ENCODE data around the gene MRPL20.

DNA sequence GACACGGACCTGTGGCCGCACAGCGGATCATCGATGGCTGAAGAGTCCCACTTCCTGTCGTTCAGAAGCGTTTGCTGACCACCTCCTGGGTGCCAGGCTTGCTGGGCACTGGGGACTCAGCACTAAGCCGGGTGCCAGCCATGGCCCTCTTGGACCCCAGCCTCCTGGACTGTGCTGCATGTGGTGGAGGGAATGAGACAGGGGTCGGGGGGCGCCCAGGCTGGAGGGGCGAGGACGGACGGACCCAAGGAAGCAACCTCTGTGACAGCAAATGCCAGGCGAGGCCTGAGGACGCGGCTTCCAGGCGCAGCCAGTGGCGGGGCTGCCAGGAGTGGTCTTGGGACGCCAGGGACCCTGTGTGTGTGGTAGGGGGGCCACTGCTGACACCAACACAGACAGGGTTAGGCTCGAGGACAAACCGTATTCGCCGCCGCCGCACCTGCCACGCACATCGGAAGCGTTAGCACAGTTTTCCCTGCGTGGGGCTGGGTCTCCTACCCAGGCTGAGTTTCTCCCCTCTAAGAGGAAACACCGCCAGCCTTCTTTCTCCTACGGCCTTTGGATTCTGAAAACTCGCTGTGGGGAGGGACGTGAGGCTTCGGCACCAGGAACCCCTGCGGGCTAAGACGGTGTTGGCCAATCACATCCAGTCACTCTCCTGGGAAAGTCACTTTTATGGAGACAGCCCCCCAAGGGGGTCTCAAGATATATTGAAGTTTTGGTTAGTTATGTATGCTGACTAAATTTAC lies 45.7 kb downstream of the MRPL20 start:
- TF ChIP-seq, protein P1, sequence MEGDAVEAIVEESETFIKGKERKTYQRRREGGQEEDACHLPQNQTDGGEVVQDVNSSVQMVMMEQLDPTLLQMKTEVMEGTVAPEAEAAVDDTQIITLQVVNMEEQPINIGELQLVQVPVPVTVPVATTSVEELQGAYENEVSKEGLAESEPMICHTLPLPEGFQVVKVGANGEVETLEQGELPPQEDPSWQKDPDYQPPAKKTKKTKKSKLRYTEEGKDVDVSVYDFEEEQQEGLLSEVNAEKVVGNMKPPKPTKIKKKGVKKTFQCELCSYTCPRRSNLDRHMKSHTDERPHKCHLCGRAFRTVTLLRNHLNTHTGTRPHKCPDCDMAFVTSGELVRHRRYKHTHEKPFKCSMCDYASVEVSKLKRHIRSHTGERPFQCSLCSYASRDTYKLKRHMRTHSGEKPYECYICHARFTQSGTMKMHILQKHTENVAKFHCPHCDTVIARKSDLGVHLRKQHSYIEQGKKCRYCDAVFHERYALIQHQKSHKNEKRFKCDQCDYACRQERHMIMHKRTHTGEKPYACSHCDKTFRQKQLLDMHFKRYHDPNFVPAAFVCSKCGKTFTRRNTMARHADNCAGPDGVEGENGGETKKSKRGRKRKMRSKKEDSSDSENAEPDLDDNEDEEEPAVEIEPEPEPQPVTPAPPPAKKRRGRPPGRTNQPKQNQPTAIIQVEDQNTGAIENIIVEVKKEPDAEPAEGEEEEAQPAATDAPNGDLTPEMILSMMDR (optimal IDR thresholded peaks at IDR 0.05 in 1 of 3, IDR thresholded peaks at IDR 0.05 in 1 of 3, conservative IDR thresholded peaks at IDR 0.05 in 1 of 3; ENCODE audit: extremely low read depth in 1 of 3, insufficient read depth in 2 of 3, low read length in 3 of 3), result no peak
- no peak for TF ChIP-seq EZH2 (IDR thresholded peaks at IDR 0.05; ENCODE audit: low read length)

Data from keratinocyte (primary cell).